GM13976 (cell line): ENCODE measurements around the gene POU6F1.

Experiments
- DNase-seq: peaks from one replicate; pipeline ENCODE4 v3.0.0; 2012; ENCODE audit warnings: low spot score
- CTCF ChIP-seq: IDR thresholded peaks from 2 replicates; pipeline ENCODE4 v1.5.1; 2012; ENCODE audit warnings: borderline replicate concordance, mild to moderate bottlenecking; ENCODE audit not compliant: insufficient read depth; ENCODE audit errors: extremely low read depth, missing control alignments, control extremely low read depth
- in situ Hi-C: fragments of 300-500 bp; cut with MboI; formaldehyde crosslinking; loops from one replicate; pipeline ENCODE4 v1.12.0; 2022; ENCODE audit warnings: low sequenced_read_pairs, mixed read lengths, inconsistent platforms; ENCODE audit not compliant: unreplicated experiment

POU6F1 gene

GRCh38 chr12:51253276-51253675, 35.4 kb upstream of the POU6F1 start:
- TF ChIP-seq CTCF = no peak
- in situ Hi-C loops = no loop called here
- DNase-seq = no peak

GRCh38 chr12:51247523-51248206, 29.8 kb upstream of the POU6F1 start:
- DNase-seq = no peak
- no peak for TF ChIP-seq CTCF
- in situ Hi-C loops = no loop called here

- in situ Hi-C loops = no loop called here
- TF ChIP-seq CTCF = no peak
- DNase-seq = peak; percentile 50
Measured at GRCh38 chr12:51246254-51246853, 28.5 kb upstream of the POU6F1 start.

GRCh38 chr12:51245476-51246253, 27.8 kb upstream of the POU6F1 start:
- no peak for DNase-seq
- in situ Hi-C loops = no loop called here

GRCh38 chr12:51244269-51244668, 26.4 kb upstream of the POU6F1 start:
- no peak for DNase-seq
- in situ Hi-C loops = no loop called here
- no peak for TF ChIP-seq CTCF

More at GRCh38 chr12:51245476-51246253, 27.8 kb upstream of the POU6F1 start:
- no peak for TF ChIP-seq CTCF

GRCh38 chr12:51242876-51243275, 25.0 kb upstream of the POU6F1 start:
- in situ Hi-C loops = no loop called here
- TF ChIP-seq CTCF = no peak

More at GRCh38 chr12:51242876-51243275, 25.0 kb upstream of the POU6F1 start:
- DNase-seq = no peak
